Activated T-cell treated with anti-CD3 and anti-CD28 coated beads, Interleukin-2, amount 50 U/mL, for 24 hours (primary cell): ENCODE results near the gene HIPK2.
"Not testable (repeated sequence)": the region's sequence is repeated elsewhere in the genome, so short reads cannot be mapped to it uniquely, and the experiment has no call there.

Experiments
- DNase-seq: peaks from one replicate; pipeline ENCODE4 v3.0.0-alpha.2; 2020
- H3K27ac Mint-ChIP-seq: 2 replicates; pipeline ENCODE4 v1.8.0; 2020; ENCODE audit warnings: mild to moderate bottlenecking, mixed read lengths
- H3K27me3 Mint-ChIP-seq: 2 replicates; pipeline ENCODE4 v1.8.0; 2020; ENCODE audit warnings: mixed read lengths
- H3K36me3 Mint-ChIP-seq: 2 replicates; pipeline ENCODE4 v1.8.0; 2020; ENCODE audit warnings: low read depth, mixed read lengths
- H3K4me1 Mint-ChIP-seq: 2 replicates; pipeline ENCODE4 v1.8.0; 2020; ENCODE audit warnings: low read depth, mixed read lengths
- H3K4me3 Mint-ChIP-seq: 2 replicates; pipeline ENCODE4 v1.8.0; 2020; ENCODE audit warnings: mild to moderate bottlenecking, moderate library complexity, mixed read lengths
- H3K9me3 Mint-ChIP-seq: 2 replicates; pipeline ENCODE4 v1.8.0; 2020; ENCODE audit warnings: mixed read lengths

The HIPK2 gene

DNA sequence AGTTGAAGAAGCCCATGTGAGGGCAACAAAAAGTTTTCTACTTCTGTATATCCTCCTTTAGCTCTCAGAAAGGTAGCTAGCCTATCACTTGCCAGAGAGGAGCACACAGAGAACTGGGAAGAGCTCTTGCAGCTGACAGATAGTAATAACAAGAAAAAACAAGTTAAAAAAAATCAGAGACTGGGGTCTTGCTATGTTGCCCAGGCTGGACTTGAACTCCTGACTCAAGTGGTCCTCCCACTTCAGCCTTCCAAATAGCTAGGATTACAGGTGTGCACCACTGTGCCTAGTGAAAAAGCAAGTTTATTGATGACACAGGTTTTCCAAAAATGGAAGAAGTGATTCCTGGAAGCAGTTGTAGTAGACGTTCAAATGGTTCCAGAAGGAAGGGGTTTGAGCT is 160.7 kb downstream of the HIPK2 start:
- Mint-ChIP-seq H3K36me3 (peaks cover 71% of the 10 kb centered on the region), H3K9me3 (no peaks in the 10 kb centered on the region), H3K4me1 (peaks cover 1% of the 10 kb centered on the region), H3K27me3 (no peaks in the 10 kb centered on the region), H3K27ac (no peak overlapping the region), H3K4me3 (no peak overlapping the region)
- DNase-seq: no peak

DNA sequence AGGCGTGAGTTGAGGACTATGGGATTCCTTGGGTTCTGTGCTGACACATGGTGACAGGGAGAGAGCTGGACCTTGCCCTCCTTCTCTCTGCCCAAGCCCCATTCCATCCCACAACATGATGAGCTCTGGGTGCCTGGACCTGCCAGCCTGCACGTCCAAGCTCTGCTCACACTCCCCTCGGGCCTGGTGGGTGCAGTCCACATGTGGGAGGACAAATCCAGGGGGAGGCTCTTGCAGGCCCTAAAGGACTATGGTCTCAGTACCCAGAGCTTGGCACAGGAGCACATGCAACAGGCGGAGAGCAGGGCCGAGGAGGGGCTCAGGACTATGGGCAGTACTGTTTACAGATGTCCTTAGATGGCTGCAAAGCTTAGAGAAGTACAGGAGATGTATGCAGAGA is 162.9 kb downstream of the HIPK2 start:
- Mint-ChIP-seq H3K9me3 (no peaks in the 10 kb centered on the region), H3K27me3 (no peaks in the 10 kb centered on the region), H3K4me1 (no peaks in the 10 kb centered on the region), H3K4me3 (no peak overlapping the region), H3K27ac (no peak overlapping the region), H3K36me3 (peaks cover 80% of the 10 kb centered on the region)
- no peak for DNase-seq

DNA sequence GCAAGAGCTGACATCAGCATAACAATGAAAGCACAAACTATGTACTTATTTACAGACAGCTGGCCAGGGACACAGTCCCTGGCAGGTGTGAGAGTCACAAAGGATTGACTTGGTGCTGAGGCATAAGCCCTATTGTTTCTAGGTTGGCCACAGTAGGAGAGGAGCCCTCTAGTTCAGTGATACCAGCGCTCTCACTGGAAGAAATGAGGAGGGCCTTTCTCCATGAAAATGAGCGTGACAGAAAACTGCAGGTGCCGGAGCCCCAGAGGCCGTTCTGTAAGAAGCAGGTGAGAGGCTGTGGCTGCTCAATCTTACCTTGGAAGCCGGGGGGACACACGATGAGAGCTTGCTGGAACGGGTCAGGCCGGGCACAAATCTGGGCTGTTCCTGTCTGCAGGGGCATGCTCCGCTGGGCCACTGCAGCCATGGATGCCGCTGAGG is 163.8 kb downstream of the HIPK2 start:
- no peaks in the 10 kb centered on the region for H3K27me3 Mint-ChIP-seq
- no peak overlapping the region for H3K4me3 Mint-ChIP-seq
- H3K27ac Mint-ChIP-seq: no peak overlapping the region
- H3K4me1 Mint-ChIP-seq: no peaks in the 10 kb centered on the region
- DNase-seq: no peak
- H3K9me3 Mint-ChIP-seq: no peaks in the 10 kb centered on the region
- peaks cover 84% of the 10 kb centered on the region for H3K36me3 Mint-ChIP-seq

DNA sequence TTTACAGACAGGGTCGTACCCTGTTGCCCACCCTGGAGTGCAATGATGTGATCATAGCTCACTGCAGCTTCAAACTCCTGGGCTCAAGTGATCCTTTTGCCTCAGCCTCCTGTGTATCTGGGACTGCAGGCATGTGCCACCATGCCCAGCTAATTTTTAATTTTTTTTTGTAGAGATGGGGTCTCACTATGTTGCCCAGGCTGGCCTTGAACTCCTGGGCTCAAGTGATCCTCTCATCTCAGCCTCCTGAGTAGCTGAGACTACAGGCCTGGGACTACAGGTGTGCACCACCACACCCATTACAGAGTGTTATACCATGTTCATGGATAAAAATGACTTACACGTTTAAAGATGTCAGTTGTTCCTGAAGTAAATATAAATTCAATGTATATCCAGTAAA is 166.2 kb downstream of the HIPK2 start:
- not testable (repeated sequence) for H3K27me3 Mint-ChIP-seq, H3K27ac Mint-ChIP-seq, H3K4me3 Mint-ChIP-seq, DNase-seq, H3K9me3 Mint-ChIP-seq, H3K4me1 Mint-ChIP-seq
- H3K36me3 Mint-ChIP-seq: peaks cover 77% of the 10 kb centered on the region

DNA sequence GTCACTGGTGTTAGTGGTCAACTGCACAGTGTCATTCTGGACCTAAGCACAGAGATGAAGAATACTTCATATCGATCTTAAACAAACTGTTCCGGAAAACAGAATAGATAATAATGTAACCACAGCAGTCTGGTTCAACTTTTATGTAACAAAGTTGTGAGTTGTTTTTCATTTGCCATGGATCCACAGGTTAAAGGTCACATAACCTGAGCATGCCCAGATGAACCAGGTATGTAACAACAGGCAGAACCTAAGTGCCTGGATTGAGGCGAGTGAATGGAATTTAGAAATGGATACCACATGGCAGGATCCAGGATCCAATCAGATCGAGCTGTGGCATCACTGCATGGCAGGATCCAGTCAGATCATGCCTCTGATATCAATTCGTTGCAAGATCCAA is 167.2 kb downstream of the HIPK2 start:
- no peak overlapping the region for H3K27ac Mint-ChIP-seq
- no peaks in the 10 kb centered on the region for H3K27me3 Mint-ChIP-seq
- H3K9me3 Mint-ChIP-seq: no peaks in the 10 kb centered on the region
- no peaks in the 10 kb centered on the region for H3K4me1 Mint-ChIP-seq
- H3K4me3 Mint-ChIP-seq: no peak overlapping the region
- DNase-seq: no peak
- H3K36me3 Mint-ChIP-seq: peaks cover 71% of the 10 kb centered on the region

DNA sequence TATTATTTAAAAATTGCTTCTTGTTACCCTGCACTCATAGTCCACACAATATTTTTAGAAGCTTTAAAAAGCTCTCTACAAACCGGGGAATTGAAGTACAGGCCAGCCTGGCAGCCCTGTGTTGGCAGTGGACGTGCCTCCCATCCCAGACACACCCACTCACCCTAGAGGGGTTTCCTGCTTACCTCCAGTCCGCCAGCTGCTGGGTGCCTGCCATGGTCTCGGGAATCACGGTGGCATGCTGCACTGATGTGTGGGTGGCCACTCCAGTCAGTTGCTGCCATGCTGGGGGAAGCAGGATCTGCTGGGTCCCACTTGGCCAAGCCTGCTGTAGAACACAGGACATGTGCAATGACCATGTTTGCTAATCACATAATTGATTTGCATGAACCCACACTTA is 173.9 kb downstream of the HIPK2 start:
- Mint-ChIP-seq H3K27ac (no peak overlapping the region), H3K9me3 (no peaks in the 10 kb centered on the region), H3K27me3 (no peaks in the 10 kb centered on the region), H3K36me3 (peaks cover 48% of the 10 kb centered on the region), H3K4me3 (no peak overlapping the region), H3K4me1 (no peaks in the 10 kb centered on the region)
- DNase-seq: no peak

DNA sequence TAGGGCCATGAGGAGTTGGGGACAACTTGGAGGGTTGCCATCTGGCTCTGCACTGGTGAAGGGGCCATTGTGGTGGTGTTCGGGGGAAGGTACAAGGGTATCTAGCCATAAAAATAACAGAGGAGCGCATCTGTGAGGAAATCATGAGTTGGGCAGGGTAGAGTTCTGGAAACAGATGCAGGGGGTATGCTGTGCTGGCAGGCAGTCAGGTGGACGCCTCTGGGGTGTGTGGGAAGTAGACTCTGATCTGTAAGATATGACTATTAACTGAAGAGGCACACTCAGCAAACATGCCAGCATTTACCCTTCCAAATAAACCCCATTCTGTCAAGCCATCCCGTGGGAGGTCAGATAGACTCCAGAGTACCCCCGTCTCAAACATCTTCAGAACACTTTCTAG is 174.5 kb downstream of the HIPK2 start:
- DNase-seq: no peak
- peaks cover 49% of the 10 kb centered on the region for H3K36me3 Mint-ChIP-seq
- H3K9me3 Mint-ChIP-seq: no peaks in the 10 kb centered on the region
- no peak overlapping the region for H3K27ac Mint-ChIP-seq
- H3K27me3 Mint-ChIP-seq: no peaks in the 10 kb centered on the region
- no peaks in the 10 kb centered on the region for H3K4me1 Mint-ChIP-seq
- H3K4me3 Mint-ChIP-seq: no peak overlapping the region

DNA sequence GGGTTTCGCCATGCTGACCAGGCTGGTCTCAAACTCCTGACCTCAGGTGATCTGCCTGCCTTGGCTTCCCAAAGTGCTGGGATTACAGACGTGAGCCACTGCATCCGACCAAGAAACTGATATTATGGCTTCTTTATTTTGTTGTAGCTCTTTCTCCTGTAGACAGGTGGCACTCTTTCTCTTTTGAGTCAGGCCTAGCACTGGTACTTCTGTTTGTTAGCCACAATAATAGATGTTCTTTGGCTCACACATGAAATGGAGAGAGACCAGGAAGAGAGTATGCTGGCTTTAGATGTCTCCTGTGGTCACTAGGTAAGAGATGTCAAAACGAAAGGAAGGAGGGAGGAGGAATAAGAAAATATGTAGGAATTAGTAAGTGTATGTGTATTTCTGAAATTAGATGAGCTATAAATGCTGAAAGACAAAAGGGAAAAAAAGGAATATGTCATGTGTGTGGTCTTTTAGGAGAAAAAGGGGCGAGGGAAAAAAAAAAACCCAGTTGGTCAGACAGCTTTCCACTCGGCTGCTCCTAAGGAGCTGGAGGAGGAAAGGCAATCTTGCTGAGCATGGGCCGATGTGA is 175.6 kb downstream of the HIPK2 start:
- Mint-ChIP-seq H3K36me3 (peaks cover 55% of the 10 kb centered on the region), H3K9me3 (no peaks in the 10 kb centered on the region), H3K27ac (no peak overlapping the region), H3K27me3 (no peaks in the 10 kb centered on the region), H3K4me3 (no peak overlapping the region), H3K4me1 (no peaks in the 10 kb centered on the region)
- DNase-seq: no peak

DNA sequence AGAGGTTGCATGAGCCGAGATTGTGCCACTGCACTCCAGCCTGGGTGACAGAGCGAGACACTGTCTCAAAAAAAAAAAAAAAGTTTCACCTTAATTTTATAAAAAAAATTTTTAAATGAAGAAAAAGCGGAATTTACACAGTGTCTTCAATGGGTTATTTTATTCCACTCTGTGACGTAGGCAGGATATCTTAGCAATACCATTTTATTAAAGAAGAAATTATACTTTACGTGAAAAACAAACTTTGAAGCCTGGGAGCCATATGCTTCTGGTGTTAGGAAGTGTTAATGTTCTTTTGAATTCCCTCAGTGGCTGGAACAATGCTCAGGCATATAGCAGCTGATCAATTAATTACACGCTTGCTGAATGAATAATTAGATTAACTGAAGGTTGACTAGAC is 176.6 kb downstream of the HIPK2 start:
- DNase-seq: no peak
- Mint-ChIP-seq H3K4me1 (no peaks in the 10 kb centered on the region), H3K9me3 (no peaks in the 10 kb centered on the region), H3K27me3 (no peaks in the 10 kb centered on the region), H3K4me3 (no peak overlapping the region), H3K36me3 (peaks cover 59% of the 10 kb centered on the region), H3K27ac (no peak overlapping the region)

DNA sequence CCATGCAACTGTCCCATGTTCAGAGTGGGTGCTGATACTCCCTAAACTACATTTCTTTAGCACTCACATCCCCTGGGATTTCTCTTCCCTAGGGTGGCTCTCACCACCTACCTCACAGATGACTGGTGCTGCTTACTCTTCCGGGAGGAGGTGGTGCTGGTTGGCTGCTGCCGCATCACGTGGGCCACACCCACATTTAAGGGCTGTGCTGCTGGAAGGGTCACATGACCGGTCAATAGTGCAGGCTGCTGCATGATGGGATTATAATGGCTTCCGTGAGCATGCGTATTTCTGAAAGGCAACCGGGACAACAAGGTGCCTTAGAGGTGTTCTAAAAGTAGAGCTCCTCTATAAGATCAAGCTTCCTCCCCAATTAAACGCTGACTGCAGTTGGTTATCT is 177.5 kb downstream of the HIPK2 start:
- Mint-ChIP-seq H3K4me1 (no peaks in the 10 kb centered on the region), H3K27ac (no peak overlapping the region)

DNA sequence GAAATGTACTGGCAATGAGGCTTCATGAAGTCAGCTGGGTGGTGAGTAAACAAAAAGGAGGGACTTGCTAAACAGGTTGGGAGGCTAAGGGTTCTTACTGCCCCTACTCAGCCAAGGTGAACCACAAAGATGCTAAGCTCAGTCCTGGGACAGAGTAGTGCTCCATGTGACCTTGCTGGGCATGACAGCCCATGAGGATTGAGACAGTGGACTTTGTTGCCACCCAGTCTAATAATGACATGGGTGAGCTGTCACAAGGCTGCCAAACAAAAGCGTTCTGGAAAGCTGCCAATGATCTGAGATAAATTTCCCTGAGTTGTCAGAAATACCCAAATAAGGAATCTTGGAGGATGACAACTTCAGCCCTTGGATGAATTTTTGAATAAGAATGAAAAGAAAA is 179.2 kb downstream of the HIPK2 start:
- H3K4me1 Mint-ChIP-seq: no peaks in the 10 kb centered on the region
- H3K27ac Mint-ChIP-seq: no peak overlapping the region

More for the DNA sequence above, 177.5 kb downstream of the HIPK2 start:
- Mint-ChIP-seq H3K4me3 (no peak overlapping the region), H3K27me3 (no peaks in the 10 kb centered on the region), H3K9me3 (no peaks in the 10 kb centered on the region), H3K36me3 (peaks cover 64% of the 10 kb centered on the region)
- DNase-seq: no peak

DNA sequence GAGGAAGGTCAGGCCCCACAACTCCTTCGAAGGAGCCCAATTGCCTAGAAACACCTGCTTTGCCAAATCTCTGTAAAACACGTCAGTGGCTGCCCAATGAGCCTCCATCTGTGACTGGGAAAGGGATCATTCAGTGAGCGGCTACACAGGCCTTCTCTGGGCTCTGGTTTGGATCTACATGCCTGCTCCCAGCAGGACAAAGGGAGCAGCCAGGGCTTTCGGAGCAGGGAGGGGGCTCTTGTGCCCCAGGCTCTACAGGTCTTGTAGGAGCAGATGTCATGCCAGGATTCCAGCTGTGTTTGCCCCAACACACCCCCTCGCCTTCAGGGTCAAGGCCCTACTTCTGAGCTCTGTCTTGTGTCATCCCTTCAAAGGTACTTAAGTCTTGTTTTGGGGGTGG is 180.8 kb downstream of the HIPK2 start:
- no peak overlapping the region for H3K4me3 Mint-ChIP-seq
- peaks cover 90% of the 10 kb centered on the region for H3K36me3 Mint-ChIP-seq
- H3K9me3 Mint-ChIP-seq: no peaks in the 10 kb centered on the region
- H3K27ac Mint-ChIP-seq: no peak overlapping the region
- H3K4me1 Mint-ChIP-seq: no peaks in the 10 kb centered on the region
- DNase-seq: no peak
- H3K27me3 Mint-ChIP-seq: no peaks in the 10 kb centered on the region

More for the DNA sequence above, 179.2 kb downstream of the HIPK2 start:
- Mint-ChIP-seq H3K9me3 (no peaks in the 10 kb centered on the region), H3K36me3 (peaks cover 74% of the 10 kb centered on the region), H3K27me3 (no peaks in the 10 kb centered on the region), H3K4me3 (no peak overlapping the region)
- DNase-seq: no peak

DNA sequence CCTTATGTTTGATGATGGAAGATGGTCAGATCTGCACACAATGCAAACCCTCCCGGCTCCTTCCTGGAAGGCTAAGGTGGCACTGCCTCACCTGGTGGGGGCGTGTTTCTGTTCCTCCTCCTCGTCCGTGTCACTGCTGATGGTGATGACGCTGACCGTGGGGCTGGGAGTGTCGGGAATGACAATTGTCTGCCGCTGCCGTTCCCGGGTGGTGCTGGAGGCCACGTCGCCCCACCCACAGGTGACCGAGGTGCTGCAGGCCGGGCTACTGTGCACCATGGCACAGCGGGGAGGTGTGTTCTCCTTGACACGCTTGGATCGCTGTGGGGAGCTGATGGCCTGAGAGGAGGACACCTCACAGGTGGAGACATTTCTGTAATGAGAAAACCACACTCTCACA is 181.2 kb downstream of the HIPK2 start:
- Mint-ChIP-seq H3K27ac (no peak overlapping the region), H3K4me3 (no peak overlapping the region), H3K4me1 (no peaks in the 10 kb centered on the region), H3K9me3 (no peaks in the 10 kb centered on the region), H3K27me3 (no peaks in the 10 kb centered on the region), H3K36me3 (peaks cover 93% of the 10 kb centered on the region)
- DNase-seq: no peak

DNA sequence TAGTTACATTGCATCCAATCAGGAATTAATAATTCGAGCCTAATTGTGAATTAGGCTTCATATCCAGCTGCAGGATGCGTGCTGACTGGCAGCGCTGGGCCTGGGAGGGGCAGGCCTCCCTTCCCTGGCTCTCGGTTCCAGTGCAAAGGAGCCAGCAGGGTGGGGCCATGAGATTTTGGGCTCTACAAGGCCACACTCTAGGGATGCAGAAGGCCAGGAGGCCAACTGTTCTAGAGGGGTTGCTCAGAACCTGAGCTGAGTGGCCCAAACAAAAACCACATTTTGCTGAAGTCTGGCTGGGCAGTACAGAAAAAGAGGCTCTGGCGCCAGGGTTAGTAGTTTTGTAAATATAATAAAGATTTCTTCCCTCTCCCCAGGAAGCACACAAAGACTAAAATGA is 182.0 kb downstream of the HIPK2 start:
- Mint-ChIP-seq H3K4me3 (no peak overlapping the region), H3K36me3 (peaks cover 96% of the 10 kb centered on the region), H3K4me1 (no peaks in the 10 kb centered on the region), H3K27ac (no peak overlapping the region), H3K9me3 (no peaks in the 10 kb centered on the region), H3K27me3 (no peaks in the 10 kb centered on the region)
- no peak for DNase-seq

DNA sequence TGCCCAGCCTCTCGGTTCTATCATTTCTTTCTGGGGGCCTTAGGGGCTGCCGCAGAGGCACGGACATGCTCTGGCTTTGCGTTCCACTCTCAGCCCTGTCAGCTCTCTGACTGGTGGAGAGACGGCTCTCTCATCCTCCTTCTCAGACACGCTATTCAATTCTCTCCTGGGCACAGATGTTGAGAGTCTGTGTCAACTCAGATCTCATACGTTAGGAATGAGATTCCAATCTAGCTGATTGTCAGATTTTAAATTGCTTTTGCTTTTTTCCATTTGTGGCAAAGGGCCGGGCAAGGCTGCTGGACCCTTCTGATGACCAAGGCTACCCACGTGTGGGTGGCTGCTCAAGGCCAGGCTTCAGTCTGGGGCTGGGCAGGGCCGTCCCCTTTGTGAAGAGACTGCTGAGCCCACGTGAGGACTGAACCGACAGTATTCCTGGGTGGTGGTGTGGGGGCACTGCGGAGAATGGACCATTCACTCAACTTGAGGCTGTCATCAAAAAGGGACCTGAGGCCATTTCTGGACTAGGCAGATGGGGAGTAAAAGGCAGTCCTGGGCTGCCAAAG is 182.8 kb downstream of the HIPK2 start:
- DNase-seq: no peak
- no peaks in the 10 kb centered on the region for H3K9me3 Mint-ChIP-seq
- H3K4me3 Mint-ChIP-seq: no peak overlapping the region
- H3K27me3 Mint-ChIP-seq: no peaks in the 10 kb centered on the region
- H3K27ac Mint-ChIP-seq: no peak overlapping the region
- no peaks in the 10 kb centered on the region for H3K4me1 Mint-ChIP-seq
- H3K36me3 Mint-ChIP-seq: peaks cover 88% of the 10 kb centered on the region

DNA sequence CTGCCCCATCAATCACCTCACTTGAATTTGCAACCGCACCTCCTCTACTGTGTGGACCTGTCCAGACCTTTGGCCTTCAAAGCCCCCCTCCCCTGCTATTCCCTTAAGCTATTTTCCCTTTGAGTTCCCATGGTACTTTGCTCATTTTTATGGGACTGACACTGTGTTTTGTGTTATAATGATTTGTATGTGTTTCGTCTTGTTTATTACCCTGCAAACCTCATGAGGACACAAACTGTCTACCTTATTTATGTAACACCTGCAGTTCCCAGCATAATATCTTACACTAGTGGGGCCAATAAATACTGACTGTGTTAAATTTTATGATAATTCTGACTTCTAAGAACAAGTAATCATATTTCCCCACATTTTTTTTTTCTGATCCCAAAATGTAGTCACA is 183.7 kb downstream of the HIPK2 start:
- no peaks in the 10 kb centered on the region for H3K4me1 Mint-ChIP-seq
- H3K9me3 Mint-ChIP-seq: no peaks in the 10 kb centered on the region
- peaks cover 87% of the 10 kb centered on the region for H3K36me3 Mint-ChIP-seq
- no peak overlapping the region for H3K27ac Mint-ChIP-seq
- no peak for DNase-seq
- H3K4me3 Mint-ChIP-seq: no peak overlapping the region
- H3K27me3 Mint-ChIP-seq: no peaks in the 10 kb centered on the region
